Hepatocyte (in vitro differentiated cells): Measurements from ENCODE around the gene TMEM74B.

ENCODE experiments used
- EZH2 ChIP-seq: fragments of 200-600 bp; sonication (generic); IDR thresholded peaks from 2 replicates; pipeline ENCODE4 v1.6.1; 2016; ENCODE audit warnings: antibody characterized with exemption, mild to moderate bottlenecking, borderline replicate concordance
- EZH2phosphoT487 ChIP-seq: fragments of 200-600 bp; sonication (generic); IDR thresholded peaks from one replicate; pipeline ENCODE4 v1.6.1; 2018; ENCODE audit warnings: antibody characterized with exemption, mild to moderate bottlenecking, low read depth, moderate library complexity; ENCODE audit not compliant: unreplicated experiment, severe bottlenecking
- TF ChIP-seq, protein P1 (sequence below): fragments of 200-600 bp; sonication (generic); IDR thresholded peaks from 2 replicates; pipeline ENCODE4 v1.5.1; 2016; ENCODE audit warnings: antibody characterized with exemption, mild to moderate bottlenecking; ENCODE audit not compliant: poor library complexity

DNA sequence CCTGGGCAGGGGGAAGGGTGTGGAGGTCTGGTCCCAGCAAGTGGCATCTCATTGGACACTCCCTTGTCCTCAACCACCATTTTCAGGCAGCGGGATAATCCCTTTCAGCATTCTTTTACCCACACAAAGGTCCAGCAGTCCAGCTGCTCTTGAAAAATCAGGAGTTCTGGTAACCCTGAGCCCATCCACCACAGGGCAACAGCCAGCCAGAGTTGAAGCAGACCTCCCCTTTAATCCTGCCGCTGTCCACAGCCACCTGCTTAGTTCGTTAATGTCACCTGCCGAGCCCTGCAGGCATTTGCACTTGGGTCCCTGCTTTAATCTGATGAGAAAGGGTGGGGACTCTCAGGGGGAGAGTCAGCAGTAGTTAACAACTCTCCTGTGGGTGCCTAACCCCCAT lies 11.1 kb downstream of the TMEM74B start:
- TF ChIP-seq, protein P1, sequence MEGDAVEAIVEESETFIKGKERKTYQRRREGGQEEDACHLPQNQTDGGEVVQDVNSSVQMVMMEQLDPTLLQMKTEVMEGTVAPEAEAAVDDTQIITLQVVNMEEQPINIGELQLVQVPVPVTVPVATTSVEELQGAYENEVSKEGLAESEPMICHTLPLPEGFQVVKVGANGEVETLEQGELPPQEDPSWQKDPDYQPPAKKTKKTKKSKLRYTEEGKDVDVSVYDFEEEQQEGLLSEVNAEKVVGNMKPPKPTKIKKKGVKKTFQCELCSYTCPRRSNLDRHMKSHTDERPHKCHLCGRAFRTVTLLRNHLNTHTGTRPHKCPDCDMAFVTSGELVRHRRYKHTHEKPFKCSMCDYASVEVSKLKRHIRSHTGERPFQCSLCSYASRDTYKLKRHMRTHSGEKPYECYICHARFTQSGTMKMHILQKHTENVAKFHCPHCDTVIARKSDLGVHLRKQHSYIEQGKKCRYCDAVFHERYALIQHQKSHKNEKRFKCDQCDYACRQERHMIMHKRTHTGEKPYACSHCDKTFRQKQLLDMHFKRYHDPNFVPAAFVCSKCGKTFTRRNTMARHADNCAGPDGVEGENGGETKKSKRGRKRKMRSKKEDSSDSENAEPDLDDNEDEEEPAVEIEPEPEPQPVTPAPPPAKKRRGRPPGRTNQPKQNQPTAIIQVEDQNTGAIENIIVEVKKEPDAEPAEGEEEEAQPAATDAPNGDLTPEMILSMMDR, result no peak
- no peak for TF ChIP-seq EZH2
- TF ChIP-seq EZH2phosphoT487, result no peak
